K562 treated with DMSO at 1 percent for 48 hours (cell line): Measurements from ENCODE around the gene GLYATL1. TPM values are rescaled to one million over a fixed set of nuclear protein-coding genes. Genes with fewer than 3 reads are reported as not detected.

Experiments used
- total RNA-seq: library from RNA; unstranded; fragments of 300-600 nt; gene quantifications from 2 replicates; pipeline ENCODE4 v1.2.3, GENCODE V29; 2022; ENCODE audit warnings: low replicate concordance; ENCODE audit errors: extremely low read depth

The GLYATL1 gene, protein sequence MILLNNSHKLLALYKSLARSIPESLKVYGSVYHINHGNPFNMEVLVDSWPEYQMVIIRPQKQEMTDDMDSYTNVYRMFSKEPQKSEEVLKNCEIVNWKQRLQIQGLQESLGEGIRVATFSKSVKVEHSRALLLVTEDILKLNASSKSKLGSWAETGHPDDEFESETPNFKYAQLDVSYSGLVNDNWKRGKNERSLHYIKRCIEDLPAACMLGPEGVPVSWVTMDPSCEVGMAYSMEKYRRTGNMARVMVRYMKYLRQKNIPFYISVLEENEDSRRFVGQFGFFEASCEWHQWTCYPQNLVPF
- not detected in 2 replicates for total RNA-seq

DNA sequence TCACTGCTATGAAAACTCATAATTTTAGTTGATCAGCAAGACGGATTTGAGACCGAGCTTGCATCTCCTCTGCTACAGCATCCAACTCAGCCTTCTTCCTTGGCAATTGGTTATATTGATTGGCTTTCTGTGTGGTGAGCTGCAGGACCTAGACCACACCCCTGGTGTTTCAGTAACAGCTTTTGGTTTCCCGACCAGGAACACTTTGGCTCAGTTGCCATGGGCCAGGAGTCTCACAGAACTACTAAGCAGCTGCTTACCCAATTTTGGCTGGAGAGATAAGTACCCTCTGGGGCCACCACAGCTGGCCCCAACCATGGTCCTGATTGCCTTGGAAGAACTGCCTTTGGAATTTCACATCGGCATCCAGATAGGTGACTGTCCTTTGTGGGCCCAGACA is at the start of gene GLYATL1:
TSS of gene GLYATL1 (plus strand) at position 212 of the 400 bp plus-strand sequence. CDS start 7,600 bp downstream, outside the sequence.

Other genes starting within 250 kb of the GLYATL1 start
- gene GLYAT, start 207.5 kb upstream of the GLYATL1 start, total RNA-seq: not detected in 2 replicates
- gene GLYATL2, start 94.8 kb upstream of the GLYATL1 start, total RNA-seq: not detected in 2 replicates
- not detected in 2 replicates for gene GLYATL1B, start 146.8 kb downstream of the GLYATL1 start, total RNA-seq
- not detected in 2 replicates for gene FAM111B, start 167.7 kb downstream of the GLYATL1 start, total RNA-seq
- gene FAM111A, start 203.4 kb downstream of the GLYATL1 start, total RNA-seq: not detected in 2 replicates
- not detected in 2 replicates for gene DTX4, start 232.6 kb downstream of the GLYATL1 start, total RNA-seq